ENCODE measurements around the gene CST3. TPM values are rescaled to one million over a fixed set of nuclear protein-coding genes. Genes with fewer than 3 reads are reported as not detected.
"Not testable (repeated sequence)": the region's sequence is repeated elsewhere in the genome, so short reads cannot be mapped to it uniquely, and the experiment has no call there.

The CST3 gene
- polyA plus RNA-seq, 2 of the 4 experiments (the other 2 are of a cell fraction) = 136 to 238 TPM

DNA sequence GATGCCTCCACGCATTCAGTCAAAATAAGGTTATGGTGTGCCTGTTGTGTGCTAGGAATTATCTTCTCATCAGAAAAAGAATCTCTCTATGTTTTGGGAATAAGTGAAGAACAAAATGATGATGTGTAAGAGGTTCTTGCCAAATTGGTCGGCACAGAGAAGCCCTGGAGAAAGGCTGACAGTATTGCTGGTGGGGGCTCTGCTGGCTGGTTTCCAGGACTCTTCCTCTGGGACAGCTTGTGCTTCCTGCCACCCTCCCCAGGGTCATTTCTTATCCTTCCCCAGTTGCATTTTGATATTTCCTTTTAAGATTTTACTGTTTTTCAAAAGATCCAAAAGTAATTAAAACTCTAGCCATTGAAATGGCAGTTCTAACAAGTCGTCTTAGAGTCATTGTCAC is 28.9 kb upstream of the CST3 start:
- Histone ChIP-seq H3K27ac (no peak overlapping the region), H3K4me3 (no peak overlapping the region), H3K9me3 (no peaks in the 10 kb centered on the region), H3K4me2 (no peak overlapping the region), H3K4me1 (no peaks in the 10 kb centered on the region)
- DNase-seq (ENCODE audit: low read depth in 1 of 2, low spot score in 1 of 2) (no peak), ATAC-seq (no peak), FAIRE-seq (no peak)
- TF ChIP-seq, protein P1, sequence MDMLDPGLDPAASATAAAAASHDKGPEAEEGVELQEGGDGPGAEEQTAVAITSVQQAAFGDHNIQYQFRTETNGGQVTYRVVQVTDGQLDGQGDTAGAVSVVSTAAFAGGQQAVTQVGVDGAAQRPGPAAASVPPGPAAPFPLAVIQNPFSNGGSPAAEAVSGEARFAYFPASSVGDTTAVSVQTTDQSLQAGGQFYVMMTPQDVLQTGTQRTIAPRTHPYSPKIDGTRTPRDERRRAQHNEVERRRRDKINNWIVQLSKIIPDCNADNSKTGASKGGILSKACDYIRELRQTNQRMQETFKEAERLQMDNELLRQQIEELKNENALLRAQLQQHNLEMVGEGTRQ (IDR thresholded peaks at IDR 0.05) = no peak
- TF ChIP-seq, protein P2, sequence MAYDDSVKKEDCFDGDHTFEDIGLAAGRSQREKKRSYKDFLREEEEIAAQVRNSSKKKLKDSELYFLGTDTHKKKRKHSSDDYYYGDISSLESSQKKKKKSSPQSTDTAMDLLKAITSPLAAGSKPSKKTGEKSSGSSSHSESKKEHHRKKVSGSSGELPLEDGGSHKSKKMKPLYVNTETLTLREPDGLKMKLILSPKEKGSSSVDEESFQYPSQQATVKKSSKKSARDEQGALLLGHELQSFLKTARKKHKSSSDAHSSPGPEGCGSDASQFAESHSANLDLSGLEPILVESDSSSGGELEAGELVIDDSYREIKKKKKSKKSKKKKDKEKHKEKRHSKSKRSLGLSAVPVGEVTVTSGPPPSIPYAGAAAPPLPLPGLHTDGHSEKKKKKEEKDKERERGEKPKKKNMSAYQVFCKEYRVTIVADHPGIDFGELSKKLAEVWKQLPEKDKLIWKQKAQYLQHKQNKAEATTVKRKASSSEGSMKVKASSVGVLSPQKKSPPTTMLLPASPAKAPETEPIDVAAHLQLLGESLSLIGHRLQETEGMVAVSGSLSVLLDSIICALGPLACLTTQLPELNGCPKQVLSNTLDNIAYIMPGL (CRISPR knock-in tag; IDR thresholded peaks at IDR 0.05; ENCODE audit: borderline replicate concordance) = no peak
- TF ChIP-seq NFE2L2 (conservative IDR thresholded peaks at IDR 0.05; ENCODE audit: low read length) (no peak), EHF (CRISPR knock-in tag; IDR thresholded peaks at IDR 0.05) (no peak), POLR2A (IDR thresholded peaks at IDR 0.05; ENCODE audit: low read length) (no peak), CEBPB (IDR thresholded peaks at IDR 0.05) (no peak), CHD2 (IDR thresholded peaks at IDR 0.05; ENCODE audit: low read length, partially characterized antibody) (no peak), MAFK (IDR thresholded peaks at IDR 0.05; ENCODE audit: partially characterized antibody) (no peak), HOXA7 (CRISPR knock-in tag; IDR thresholded peaks at IDR 0.05) (no peak)
- ChIA-PET CTCF (interaction anchor here (0.7 to 4.1 kb wide), 4 partner anchors 12 to 231 kb away, joined by 3 to 41 read pairs (median 4); no protein-coding TSS in a partner anchor), POLR2A (no interaction called here)
- WGBS (ENCODE audit: missing lambda C conversion rate) = 45% methylated on average over 3 of the region's 3 CpGs

DNA sequence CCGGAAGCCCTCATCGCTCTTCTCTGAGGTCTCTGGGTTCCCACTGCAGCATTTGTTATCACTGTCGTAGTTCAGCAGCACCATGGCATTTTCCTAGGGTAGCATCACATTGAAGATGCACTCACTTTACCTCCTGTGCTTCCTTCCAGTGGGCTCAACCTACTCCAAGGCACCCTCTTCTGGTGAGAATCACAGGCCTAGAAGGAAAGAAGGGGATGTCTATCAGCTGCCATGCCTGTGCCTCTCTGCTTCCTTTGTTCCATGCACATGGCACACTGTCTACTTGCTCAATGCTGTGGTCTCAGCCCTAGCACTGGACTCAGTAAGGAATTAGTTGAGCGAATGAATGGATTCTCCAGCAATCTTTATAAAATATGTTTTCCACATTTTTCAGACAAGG is 28.4 kb upstream of the CST3 start:
- TF ChIP-seq ZSCAN20 (CRISPR knock-in tag; IDR thresholded peaks at IDR 0.05) (no peak), MAZ (IDR thresholded peaks at IDR 0.05; ENCODE audit: borderline replicate concordance, low read depth, low read length) (no peak), RAD21 (conservative IDR thresholded peaks at IDR 0.05 in 1 of 2, IDR thresholded peaks at IDR 0.05 in 1 of 2) (0 out of 5 replicates have a peak, but pooled peaks of 1 of the 2 experiments have one; percentile 18)
- TF ChIP-seq, protein P3, sequence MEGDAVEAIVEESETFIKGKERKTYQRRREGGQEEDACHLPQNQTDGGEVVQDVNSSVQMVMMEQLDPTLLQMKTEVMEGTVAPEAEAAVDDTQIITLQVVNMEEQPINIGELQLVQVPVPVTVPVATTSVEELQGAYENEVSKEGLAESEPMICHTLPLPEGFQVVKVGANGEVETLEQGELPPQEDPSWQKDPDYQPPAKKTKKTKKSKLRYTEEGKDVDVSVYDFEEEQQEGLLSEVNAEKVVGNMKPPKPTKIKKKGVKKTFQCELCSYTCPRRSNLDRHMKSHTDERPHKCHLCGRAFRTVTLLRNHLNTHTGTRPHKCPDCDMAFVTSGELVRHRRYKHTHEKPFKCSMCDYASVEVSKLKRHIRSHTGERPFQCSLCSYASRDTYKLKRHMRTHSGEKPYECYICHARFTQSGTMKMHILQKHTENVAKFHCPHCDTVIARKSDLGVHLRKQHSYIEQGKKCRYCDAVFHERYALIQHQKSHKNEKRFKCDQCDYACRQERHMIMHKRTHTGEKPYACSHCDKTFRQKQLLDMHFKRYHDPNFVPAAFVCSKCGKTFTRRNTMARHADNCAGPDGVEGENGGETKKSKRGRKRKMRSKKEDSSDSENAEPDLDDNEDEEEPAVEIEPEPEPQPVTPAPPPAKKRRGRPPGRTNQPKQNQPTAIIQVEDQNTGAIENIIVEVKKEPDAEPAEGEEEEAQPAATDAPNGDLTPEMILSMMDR (IDR thresholded peaks at IDR 0.05) = peak; percentile 8; the same call in 1 of the 3 replicates
- ATAC-seq (peak in 1 of 2 experiments; percentile 48; a peak in 1 of 6 replicates), DNase-seq (ENCODE audit: low read depth in 1 of 2, low spot score in 1 of 2) (peak in 1 of 2 experiments; percentile 9), FAIRE-seq (no peak)
- WGBS (ENCODE audit: missing lambda C conversion rate) = 76% methylated on average over 4 of the region's 4 CpGs
- Histone ChIP-seq H3K27ac (no peak overlapping the region), H3K4me2 (no peak overlapping the region), H3K4me3 (no peak overlapping the region), H3K4me1 (no peaks in the 10 kb centered on the region), H3K9me3 (no peaks in the 10 kb centered on the region)
- POLR2A ChIA-PET = no interaction called here
- CTCF ChIA-PET = interaction anchor here (0.7 to 4.1 kb wide), 3 partner anchors 12 to 230 kb away, joined by 3 to 41 read pairs (median 6); no protein-coding TSS in a partner anchor

DNA sequence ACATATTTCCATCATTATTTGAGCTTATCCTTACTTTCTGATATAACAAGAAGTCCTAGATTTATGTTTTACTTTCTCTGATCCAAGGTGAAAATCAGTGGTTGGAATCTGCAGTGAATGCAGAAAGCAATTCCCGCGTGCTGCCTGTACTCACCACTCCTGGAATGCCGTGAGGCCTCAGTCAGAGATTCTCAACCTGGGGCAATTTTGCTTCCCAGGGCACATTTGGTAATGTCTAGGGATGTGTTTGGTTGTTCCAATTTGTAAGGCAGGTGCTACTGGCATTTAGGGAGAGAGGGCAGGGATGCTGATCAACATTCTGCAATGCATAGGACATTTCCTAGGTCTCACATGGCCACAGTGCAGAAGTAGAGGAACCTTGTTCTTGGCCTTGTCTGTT is 27.2 kb upstream of the CST3 start:
- TF ChIP-seq MYC (IDR thresholded peaks at IDR 0.05; ENCODE audit: borderline replicate concordance, low read length) (no peak), EHF (CRISPR knock-in tag; IDR thresholded peaks at IDR 0.05) (no peak), TFCP2L1 (CRISPR knock-in tag; IDR thresholded peaks at IDR 0.05) (no peak), KDM5A (IDR thresholded peaks at IDR 0.05) (no peak), ZSCAN20 (CRISPR knock-in tag; IDR thresholded peaks at IDR 0.05) (no peak), RCOR1 (IDR thresholded peaks at IDR 0.05; ENCODE audit: low read depth, low read length) (no peak), EHMT2 (IDR thresholded peaks at IDR 0.05; ENCODE audit: low read depth) (no peak), FOXS1 (CRISPR knock-in tag; IDR thresholded peaks at IDR 0.05) (no peak), RAD21 (conservative IDR thresholded peaks at IDR 0.05 in 1 of 2, IDR thresholded peaks at IDR 0.05 in 1 of 2) (no peak), HOXB5 (CRISPR knock-in tag; IDR thresholded peaks at IDR 0.05) (no peak), ZNF302 (CRISPR knock-in tag; IDR thresholded peaks at IDR 0.05) (no peak), HOXB13 (CRISPR knock-in tag; IDR thresholded peaks at IDR 0.05; ENCODE audit: low read depth) (no peak), CHD2 (IDR thresholded peaks at IDR 0.05; ENCODE audit: low read length, partially characterized antibody) (no peak), FOSB (CRISPR knock-in tag; IDR thresholded peaks at IDR 0.05) (no peak), HEYL (CRISPR knock-in tag; IDR thresholded peaks at IDR 0.05) (no peak), KDM1A (IDR thresholded peaks at IDR 0.05; ENCODE audit: low read depth) (no peak), SMC3 (IDR thresholded peaks at IDR 0.05) (no peak), POLR2A (IDR thresholded peaks at IDR 0.05; ENCODE audit: low read length) (no peak)
- TF ChIP-seq, protein P1 (IDR thresholded peaks at IDR 0.05) = no peak
- Histone ChIP-seq H3K4me2 (no peak overlapping the region), H3K4me1 (no peaks in the 10 kb centered on the region), H3K9me3 (no peaks in the 10 kb centered on the region), H3K27ac (no peak overlapping the region), H3K4me3 (no peak overlapping the region)
- POLR2A ChIA-PET = no interaction called here
- FAIRE-seq (no peak), ATAC-seq (no peak), DNase-seq (ENCODE audit: low read depth in 1 of 2, low spot score in 1 of 2) (no peak)
- CTCF ChIA-PET = interaction anchor here (2.2 kb wide), 1 partner anchor 223 kb away, joined by 6 read pairs; no protein-coding TSS in a partner anchor
- 79% methylated on average over 3 of the region's 3 CpGs for WGBS (ENCODE audit: missing lambda C conversion rate)

DNA sequence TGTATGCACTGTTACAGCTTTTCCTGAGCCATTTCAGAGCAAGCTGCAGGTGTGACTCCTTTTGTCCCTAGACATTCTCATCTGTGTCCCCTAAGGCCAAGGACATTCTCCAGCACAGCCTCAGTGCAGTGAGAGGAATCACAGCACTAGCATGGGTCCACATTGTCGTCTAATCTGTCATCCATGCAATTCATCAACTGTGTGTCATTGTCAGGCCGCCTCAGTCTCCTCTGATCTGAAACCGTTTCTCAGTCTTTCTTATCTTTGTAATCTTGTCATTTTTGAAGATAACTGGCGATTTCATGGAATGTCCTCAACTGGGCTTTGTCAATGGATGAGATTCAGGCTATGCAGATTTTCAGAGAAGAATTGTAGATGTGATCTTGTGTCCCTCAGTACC is 26.3 kb upstream of the CST3 start:
- H3K4me1 ChIP-seq; POLR2A ChIA-PET; H3K27ac ChIP-seq; H3K9me3 ChIP-seq; H3K4me3 ChIP-seq; ATAC-seq; H3K4me2 ChIP-seq; DNase-seq (ENCODE audit: low read depth in 1 of 2, low spot score in 1 of 2); FAIRE-seq: not testable (repeated sequence)
- CTCF ChIA-PET = interaction anchor here (2.2 kb wide), 1 partner anchor 222 kb away, joined by 6 read pairs; no protein-coding TSS in a partner anchor
- WGBS (ENCODE audit: missing lambda C conversion rate) = 38% methylated on average over 4 of the region's 4 CpGs
